Measurements from ENCODE around the gene KRTAP5-10.
"Not testable (repeated sequence)": the region's sequence is repeated elsewhere in the genome, so short reads cannot be mapped to it uniquely, and the experiment has no call there.

KRTAP5-10 gene

GRCh38 chr11:71535825-71536224, 29.5 kb upstream of the KRTAP5-10 start:
- no peak overlapping the region for H3K23ac ChIP-seq (ENCODE audit: low read depth, low read length, poor library complexity)
- H2BK120ac ChIP-seq (ENCODE audit: low read depth, low read length): no peak overlapping the region
- DNase-seq (ENCODE audit: low spot score): no peak
- no peaks in the 10 kb centered on the region for H3K4me1 ChIP-seq (ENCODE audit: control insufficient read depth in 2 of 2, insufficient read depth in 1 of 2, low read depth in 1 of 2, low read length in 2 of 2)
- no CpG with 5 or more reads among the region's 9 CpGs for WGBS, 2 donors (ENCODE audit: extremely low coverage in 2 of 2, insufficient read length in 2 of 2, insufficient replicate concordance in 1 of 2)
- no peak overlapping the region for H3K9ac ChIP-seq (ENCODE audit: low read depth, low read length, poor library complexity)
- no peak overlapping the region for H4K8ac ChIP-seq (ENCODE audit: low read depth, low read length)
- H3K9me3 ChIP-seq (replicated peaks in 1 of 2; ENCODE audit: control insufficient read depth in 2 of 2, insufficient read depth in 1 of 2, low read depth in 1 of 2, low read length in 2 of 2): no peaks in the 10 kb centered on the region
- no peak overlapping the region for H4K91ac ChIP-seq (ENCODE audit: low read depth, low read length, poor library complexity)
- no peak overlapping the region for H3K4me2 ChIP-seq (ENCODE audit: insufficient read depth, low read length, poor library complexity, severe bottlenecking)
- H2AFZ ChIP-seq (ENCODE audit: low read length): no peak overlapping the region
- no peaks in the 10 kb centered on the region for H3K36me3 ChIP-seq (replicated peaks in 1 of 2; ENCODE audit: control insufficient read depth in 2 of 2, insufficient read depth in 2 of 2, low read length in 2 of 2)
- no peak overlapping the region for H3K4me3 ChIP-seq (ENCODE audit: low read length in 2 of 2)
- H2BK15ac ChIP-seq (ENCODE audit: low read length): no peak overlapping the region
- H3K4ac ChIP-seq (ENCODE audit: low read length): no peak overlapping the region
- no peak overlapping the region for H3K14ac ChIP-seq (ENCODE audit: low read length)
- no peaks in the 10 kb centered on the region for H3K79me1 ChIP-seq (ENCODE audit: low read depth, low read length)
- no peak overlapping the region for H2BK5ac ChIP-seq (ENCODE audit: low read length)
- H3K27me3 ChIP-seq (ENCODE audit: control insufficient read depth in 3 of 3, insufficient read depth in 3 of 3, low read depth in 1 of 3, low read length in 3 of 3): peaks cover 0 to 11% (median 0%) of the 10 kb centered on the region in 3 experiments
- no peak overlapping the region for H2BK12ac ChIP-seq (ENCODE audit: low read length)
- no peak overlapping the region for H3K18ac ChIP-seq (ENCODE audit: low read length)
- H3K27ac ChIP-seq (replicated peaks; ENCODE audit: low read length): no peak overlapping the region
- H2AK5ac ChIP-seq (ENCODE audit: low read depth, low read length): no peak overlapping the region

GRCh38 chr11:71537537-71537936, 27.8 kb upstream of the KRTAP5-10 start:
- Histone ChIP-seq H3K9me3 (replicated peaks in 1 of 2; ENCODE audit: control insufficient read depth in 2 of 2, insufficient read depth in 1 of 2, low read depth in 1 of 2, low read length in 2 of 2) (no peaks in the 10 kb centered on the region), H3K4me2 (ENCODE audit: insufficient read depth, low read length, poor library complexity, severe bottlenecking) (no peak overlapping the region), H3K4me1 (ENCODE audit: control insufficient read depth in 2 of 2, insufficient read depth in 1 of 2, low read depth in 1 of 2, low read length in 2 of 2) (no peaks in the 10 kb centered on the region), H3K27ac (replicated peaks; ENCODE audit: low read length) (no peak overlapping the region), H2BK120ac (ENCODE audit: low read depth, low read length) (no peak overlapping the region), H3K4me3 (ENCODE audit: low read length in 2 of 2) (no peak overlapping the region), H3K14ac (ENCODE audit: low read length) (no peak overlapping the region), H2BK12ac (ENCODE audit: low read length) (no peak overlapping the region), H2AFZ (ENCODE audit: low read length) (no peak overlapping the region), H3K27me3 (ENCODE audit: control insufficient read depth in 3 of 3, insufficient read depth in 3 of 3, low read depth in 1 of 3, low read length in 3 of 3) (peaks cover 0 to 11% (median 0%) of the 10 kb centered on the region in 3 experiments), H3K18ac (ENCODE audit: low read length) (no peak overlapping the region), H3K79me1 (ENCODE audit: low read depth, low read length) (no peaks in the 10 kb centered on the region), H3K9ac (ENCODE audit: low read depth, low read length, poor library complexity) (no peak overlapping the region), H2BK5ac (ENCODE audit: low read length) (no peak overlapping the region), H2BK15ac (ENCODE audit: low read length) (no peak overlapping the region), H2AK5ac (ENCODE audit: low read depth, low read length) (no peak overlapping the region), H3K23ac (ENCODE audit: low read depth, low read length, poor library complexity) (no peak overlapping the region), H3K36me3 (replicated peaks in 1 of 2; ENCODE audit: control insufficient read depth in 2 of 2, insufficient read depth in 2 of 2, low read length in 2 of 2) (no peaks in the 10 kb centered on the region), H4K8ac (ENCODE audit: low read depth, low read length) (no peak overlapping the region), H3K4ac (ENCODE audit: low read length) (no peak overlapping the region), H4K91ac (ENCODE audit: low read depth, low read length, poor library complexity) (no peak overlapping the region)
- no CpG with 5 or more reads among the region's 9 CpGs for WGBS, 2 donors (ENCODE audit: extremely low coverage in 2 of 2, insufficient read length in 2 of 2, insufficient replicate concordance in 1 of 2)
- DNase-seq (ENCODE audit: low spot score): no peak

- not testable (repeated sequence) for H2BK12ac ChIP-seq (ENCODE audit: low read length); H3K27ac ChIP-seq (replicated peaks; ENCODE audit: low read length); H3K23ac ChIP-seq (ENCODE audit: low read depth, low read length, poor library complexity); H4K91ac ChIP-seq (ENCODE audit: low read depth, low read length, poor library complexity); H2AK5ac ChIP-seq (ENCODE audit: low read depth, low read length); H3K18ac ChIP-seq (ENCODE audit: low read length); H2BK5ac ChIP-seq (ENCODE audit: low read length); H3K14ac ChIP-seq (ENCODE audit: low read length); H3K9ac ChIP-seq (ENCODE audit: low read depth, low read length, poor library complexity); H3K4ac ChIP-seq (ENCODE audit: low read length); H3K79me1 ChIP-seq (ENCODE audit: low read depth, low read length); H3K4me2 ChIP-seq (ENCODE audit: insufficient read depth, low read length, poor library complexity, severe bottlenecking); H3K4me3 ChIP-seq (ENCODE audit: low read length in 2 of 2); H3K4me1 ChIP-seq (ENCODE audit: control insufficient read depth in 2 of 2, insufficient read depth in 1 of 2, low read depth in 1 of 2, low read length in 2 of 2); H4K8ac ChIP-seq (ENCODE audit: low read depth, low read length); DNase-seq (ENCODE audit: low spot score); H2BK120ac ChIP-seq (ENCODE audit: low read depth, low read length); H3K9me3 ChIP-seq (replicated peaks in 1 of 2; ENCODE audit: control insufficient read depth in 2 of 2, insufficient read depth in 1 of 2, low read depth in 1 of 2, low read length in 2 of 2); H3K36me3 ChIP-seq (replicated peaks in 1 of 2; ENCODE audit: control insufficient read depth in 2 of 2, insufficient read depth in 2 of 2, low read length in 2 of 2); H2BK15ac ChIP-seq (ENCODE audit: low read length); H2AFZ ChIP-seq (ENCODE audit: low read length)
- no CpG with 5 or more reads among the region's 4 CpGs for WGBS, 2 donors (ENCODE audit: extremely low coverage in 2 of 2, insufficient read length in 2 of 2, insufficient replicate concordance in 1 of 2)
- peaks cover 0 to 14% (median 0%) of the 10 kb centered on the region in 3 experiments for H3K27me3 ChIP-seq (ENCODE audit: control insufficient read depth in 3 of 3, insufficient read depth in 3 of 3, low read depth in 1 of 3, low read length in 3 of 3)
These were observed 27.2 kb upstream of the KRTAP5-10 start, which contains the start of gene KRTAP5-8 for GRCh38 chr11:71537977-71538665. Gene KRTAP5-8 (plus strand): TSS chr11:71538025. CDS start chr11:71538056, 31 bp downstream.

DNA sequence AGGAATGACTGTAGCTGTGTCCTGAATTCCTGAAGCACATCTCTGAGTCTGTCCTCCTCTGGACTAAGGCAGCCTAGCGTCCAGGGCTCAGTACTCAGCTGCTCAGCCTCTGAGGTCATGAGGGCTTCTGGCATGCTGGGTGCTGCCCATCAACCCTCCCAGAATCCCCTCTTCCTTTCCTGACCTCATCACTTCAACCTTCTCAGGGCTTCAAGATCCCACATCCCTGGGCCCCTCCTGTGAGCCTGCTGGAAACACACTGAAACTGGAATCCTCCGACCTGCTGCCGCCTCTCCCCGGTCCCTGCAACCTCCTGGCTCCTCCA, 26.7 kb upstream of the KRTAP5-10 start:
- no peak for DNase-seq (ENCODE audit: low spot score)
- Histone ChIP-seq H3K27ac (replicated peaks; ENCODE audit: low read length) (no peak overlapping the region), H3K4me3 (ENCODE audit: low read length in 2 of 2) (no peak overlapping the region), H2BK12ac (ENCODE audit: low read length) (no peak overlapping the region), H4K91ac (ENCODE audit: low read depth, low read length, poor library complexity) (no peak overlapping the region), H3K27me3 (ENCODE audit: control insufficient read depth in 3 of 3, insufficient read depth in 3 of 3, low read depth in 1 of 3, low read length in 3 of 3) (peaks cover 0 to 14% (median 0%) of the 10 kb centered on the region in 3 experiments), H2BK120ac (ENCODE audit: low read depth, low read length) (no peak overlapping the region), H2AFZ (ENCODE audit: low read length) (no peak overlapping the region), H3K79me1 (ENCODE audit: low read depth, low read length) (no peaks in the 10 kb centered on the region), H3K9ac (ENCODE audit: low read depth, low read length, poor library complexity) (no peak overlapping the region), H3K23ac (ENCODE audit: low read depth, low read length, poor library complexity) (no peak overlapping the region), H3K4me1 (ENCODE audit: control insufficient read depth in 2 of 2, insufficient read depth in 1 of 2, low read depth in 1 of 2, low read length in 2 of 2) (no peaks in the 10 kb centered on the region), H3K9me3 (replicated peaks in 1 of 2; ENCODE audit: control insufficient read depth in 2 of 2, insufficient read depth in 1 of 2, low read depth in 1 of 2, low read length in 2 of 2) (no peaks in the 10 kb centered on the region), H3K18ac (ENCODE audit: low read length) (no peak overlapping the region), H3K4me2 (ENCODE audit: insufficient read depth, low read length, poor library complexity, severe bottlenecking) (no peak overlapping the region), H2AK5ac (ENCODE audit: low read depth, low read length) (no peak overlapping the region), H3K4ac (ENCODE audit: low read length) (no peak overlapping the region), H3K14ac (ENCODE audit: low read length) (no peak overlapping the region), H2BK5ac (ENCODE audit: low read length) (no peak overlapping the region), H2BK15ac (ENCODE audit: low read length) (no peak overlapping the region), H3K36me3 (replicated peaks in 1 of 2; ENCODE audit: control insufficient read depth in 2 of 2, insufficient read depth in 2 of 2, low read length in 2 of 2) (no peaks in the 10 kb centered on the region), H4K8ac (ENCODE audit: low read depth, low read length) (no peak overlapping the region)
- WGBS, 2 donors (ENCODE audit: extremely low coverage in 2 of 2, insufficient read length in 2 of 2, insufficient replicate concordance in 1 of 2): no CpG with 5 or more reads among the region's 4 CpGs

Data from neuronal stem cell (in vitro differentiated cells).